ENCODE data around the gene SLC2A1. TPM values are rescaled to one million over a fixed set of nuclear protein-coding genes. Genes with fewer than 3 reads are reported as not detected.
"Not testable (repeated sequence)": the region's sequence is repeated elsewhere in the genome, so short reads cannot be mapped to it uniquely, and the experiment has no call there.

The SLC2A1 gene
- total RNA-seq, 2 donors from 2014 or later = 39.9 to 121 TPM

- peak; percentile 82 to 84 for ATAC-seq
These were observed 45.1 kb downstream of the SLC2A1 start for GRCh38 chr1:42913426-42914091.

GRCh38 chr1:42910985-42911384, 47.7 kb downstream of the SLC2A1 start:
- DNase-seq (ENCODE audit: low spot score in 2 of 2) (no peak), ATAC-seq (no peak)
- Mint-ChIP-seq H3K27ac (no peak overlapping the region), H3K36me3 (peaks cover 7 to 12% of the 10 kb centered on the region in 2 donors), H3K9me3 (peaks cover 0 to 1% of the 10 kb centered on the region in 2 donors)

More at GRCh38 chr1:42913426-42914091, 45.1 kb downstream of the SLC2A1 start:
- peak overlapping the region in 1 of 2 donors; percentile 36 for H3K27ac Mint-ChIP-seq
- peaks cover 3 to 4% of the 10 kb centered on the region in 2 donors for H3K9me3 Mint-ChIP-seq
- H3K36me3 Mint-ChIP-seq = peaks cover 7 to 12% of the 10 kb centered on the region in 2 donors
- peak in 1 of 2 donors; percentile 54 for DNase-seq (ENCODE audit: low spot score in 2 of 2)

- ATAC-seq (no peak), DNase-seq (ENCODE audit: low spot score in 2 of 2) (no peak)
- Mint-ChIP-seq H3K27ac (no peak overlapping the region), H3K9me3 (no peaks in the 10 kb centered on the region), H3K36me3 (no peaks in the 10 kb centered on the region)
These were observed 50.6 kb downstream of the SLC2A1 start for GRCh38 chr1:42908046-42908445.

- peaks cover under 1 to 2% of the 10 kb centered on the region in 2 donors for H3K9me3 Mint-ChIP-seq
- no peak for ATAC-seq
- H3K27ac Mint-ChIP-seq = no peak overlapping the region
- DNase-seq (ENCODE audit: low spot score in 2 of 2) = no peak
- peaks cover 0 to 4% of the 10 kb centered on the region in 2 donors for H3K36me3 Mint-ChIP-seq
These were observed 54.2 kb downstream of the SLC2A1 start for GRCh38 chr1:42904434-42904833.

GRCh38 chr1:42899960-42900359, 58.7 kb downstream of the SLC2A1 start:
- not testable (repeated sequence) for ATAC-seq; H3K27ac Mint-ChIP-seq; DNase-seq (ENCODE audit: low spot score in 2 of 2)
- Mint-ChIP-seq H3K9me3 (peaks cover 9 to 17% of the 10 kb centered on the region in 2 donors), H3K36me3 (peaks cover 0 to 21% of the 10 kb centered on the region in 2 donors)

GRCh38 chr1:42891465-42892138, 67.1 kb downstream of the SLC2A1 start:
- Mint-ChIP-seq H3K27ac (no peak overlapping the region), H3K9me3 (no peaks in the 10 kb centered on the region), H3K36me3 (no peaks in the 10 kb centered on the region)
- no peak for DNase-seq (ENCODE audit: low spot score in 2 of 2)
- ATAC-seq = no peak

GRCh38 chr1:42889264-42889663, 69.4 kb downstream of the SLC2A1 start:
- Mint-ChIP-seq H3K27ac (no peak overlapping the region), H3K9me3 (no peaks in the 10 kb centered on the region), H3K36me3 (no peaks in the 10 kb centered on the region)
- no peak for ATAC-seq
- no peak for DNase-seq (ENCODE audit: low spot score in 2 of 2)

- no peaks in the 10 kb centered on the region for H3K9me3 Mint-ChIP-seq
- no peak for ATAC-seq
These were observed 70.5 kb downstream of the SLC2A1 start for GRCh38 chr1:42888013-42888633.

GRCh38 chr1:42887366-42887765, 71.3 kb downstream of the SLC2A1 start:
- Mint-ChIP-seq H3K27ac (peak overlapping the region in 1 of 2 donors; percentile 29), H3K9me3 (no peaks in the 10 kb centered on the region)

More at GRCh38 chr1:42888013-42888633, 70.5 kb downstream of the SLC2A1 start:
- no peak for DNase-seq (ENCODE audit: low spot score in 2 of 2)
- Mint-ChIP-seq H3K27ac (no peak overlapping the region), H3K36me3 (no peaks in the 10 kb centered on the region)

GRCh38 chr1:42886800-42887199, 71.9 kb downstream of the SLC2A1 start:
- Mint-ChIP-seq H3K36me3 (no peaks in the 10 kb centered on the region), H3K9me3 (no peaks in the 10 kb centered on the region), H3K27ac (no peak overlapping the region)
- ATAC-seq = no peak
- DNase-seq (ENCODE audit: low spot score in 2 of 2) = no peak

More at GRCh38 chr1:42887366-42887765, 71.3 kb downstream of the SLC2A1 start:
- DNase-seq (ENCODE audit: low spot score in 2 of 2) (no peak), ATAC-seq (no peak)
- no peaks in the 10 kb centered on the region for H3K36me3 Mint-ChIP-seq

- Mint-ChIP-seq H3K9me3 (no peaks in the 10 kb centered on the region), H3K36me3 (no peaks in the 10 kb centered on the region), H3K27ac (no peak overlapping the region)
- DNase-seq (ENCODE audit: low spot score in 2 of 2) (no peak), ATAC-seq (no peak)
These were observed 72.5 kb downstream of the SLC2A1 start for GRCh38 chr1:42886046-42886739.

GRCh38 chr1:42880384-42880783, 78.3 kb downstream of the SLC2A1 start:
- DNase-seq (ENCODE audit: low spot score in 2 of 2) = no peak
- no peaks in the 10 kb centered on the region for H3K36me3 Mint-ChIP-seq
- H3K27ac Mint-ChIP-seq = no peak overlapping the region

GRCh38 chr1:42877380-42877779, 81.3 kb downstream of the SLC2A1 start:
- Mint-ChIP-seq H3K9me3 (peaks cover 0 to 10% of the 10 kb centered on the region in 2 donors), H3K36me3 (no peaks in the 10 kb centered on the region)
- ATAC-seq = no peak

More at GRCh38 chr1:42880384-42880783, 78.3 kb downstream of the SLC2A1 start:
- no peaks in the 10 kb centered on the region for H3K9me3 Mint-ChIP-seq
- no peak for ATAC-seq

GRCh38 chr1:42876009-42876408, 82.7 kb downstream of the SLC2A1 start:
- Mint-ChIP-seq H3K9me3 (peaks cover 0 to 10% of the 10 kb centered on the region in 2 donors), H3K36me3 (no peaks in the 10 kb centered on the region), H3K27ac (no peak overlapping the region)
- no peak for ATAC-seq
- no peak for DNase-seq (ENCODE audit: low spot score in 2 of 2)

More at GRCh38 chr1:42877380-42877779, 81.3 kb downstream of the SLC2A1 start:
- no peak for DNase-seq (ENCODE audit: low spot score in 2 of 2)
- H3K27ac Mint-ChIP-seq = no peak overlapping the region

Measured in activated naive CD4-positive, alpha-beta T cell treated with anti-CD3 and anti-CD28 coated beads, Interleukin-2, amount 50 U/mL, for 72 hours (primary cell).